GM12878 (cell line): ENCODE measurements around the gene TIMM21. TPM values are rescaled to one million over a fixed set of nuclear protein-coding genes. Genes with fewer than 3 reads are reported as not detected.

Source experiments
- ATAC-seq: fragments of 200-7000 bp; cut with Tn5 transposase; 3 replicates; pipeline ENCODE4 v1.9.1; 2020; ENCODE audit warnings: mild to moderate bottlenecking, moderate library complexity
- BruUV-seq: library from RNA; stranded (reverse); fragments of 400-500 nt; replicated peaks from 2 replicates; lab custom pipeline; 2021; lab: Mats Ljungman, UMichigan
- CTCF ChIA-PET: fragments of 300-600 bp; sonication (Branson Sonifier 250); formaldehyde crosslinking; extraction: SDS; loops from one replicate; lab custom pipeline; 2021; ENCODE audit warnings: inconsistent platforms; lab: Yijun Ruan, JAX
- POLR2A ChIA-PET: fragments of 350-600 bp; formaldehyde crosslinking; extraction: SDS; loops from one replicate; lab custom pipeline; 2021; ENCODE audit warnings: inconsistent platforms; lab: Charles Lee
- RAD21 ChIA-PET: fragments of 300-600 bp; sonication (Branson Sonifier 250); formaldehyde crosslinking; loops from one replicate; lab custom pipeline; 2023; ENCODE audit warnings: antibody characterized with exemption; ENCODE audit not compliant: unreplicated experiment; lab: Charles Lee
- SMC1A ChIA-PET: fragments of 300-600 bp; sonication (Branson Sonifier 250); formaldehyde crosslinking; loops from one replicate; lab custom pipeline; 2023; ENCODE audit not compliant: unreplicated experiment, uncharacterized antibody; lab: Charles Lee
- DNase-seq: peaks from one replicate; pipeline ENCODE4 v3.0.0-alpha.2; 2011; ENCODE audit warnings: low read depth, low spot score
- FAIRE-seq: peaks from 3 replicates; lab custom pipeline; 2011; peaks lifted over from hg19 to GRCh38; lab: Jason Lieb, UNC
- H2AFZ ChIP-seq: 2 replicates; pipeline ENCODE4 v1.6.0; 2011; ENCODE audit warnings: low read depth, low read length, control low read depth; ENCODE audit not compliant: control insufficient read depth
- H3K27ac ChIP-seq: 2 replicates; pipeline ENCODE4 v1.5.1; 2011; ENCODE audit warnings: control low read depth; ENCODE audit not compliant: control insufficient read depth, insufficient read depth
- H3K27me3 ChIP-seq, 2 experiments: replicated peaks in 1 of 2; 2 replicates each; pipeline versions ENCODE4 v1.6.0 to v1.6.1; 2011; ENCODE audit warnings: low read length in 1 of 2; ENCODE audit not compliant: control insufficient read depth in 2 of 2, insufficient read depth in 2 of 2
- H3K36me3 ChIP-seq, 2 experiments: 2 replicates each; pipeline ENCODE4 v1.5.1; 2011; ENCODE audit warnings: low read length in 1 of 2; ENCODE audit not compliant: control insufficient read depth in 2 of 2, insufficient read depth in 2 of 2
- H3K4me1 ChIP-seq: 2 replicates; pipeline ENCODE4 v1.6.1; 2011; ENCODE audit warnings: mild to moderate bottlenecking, low read length, moderate library complexity, mixed read lengths; ENCODE audit not compliant: control insufficient read depth, insufficient read depth
- H3K4me2 ChIP-seq: 2 replicates; pipeline ENCODE4 v1.6.0; 2011; ENCODE audit warnings: control low read depth; ENCODE audit not compliant: control insufficient read depth, insufficient read depth
- H3K4me3 ChIP-seq: fragments of 200-600 bp; sonication (generic); 2 replicates; pipeline ENCODE4 v1.5.1; 2016
- H3K79me2 ChIP-seq: 2 replicates; pipeline ENCODE4 v1.6.0; 2011; ENCODE audit warnings: low read length; ENCODE audit not compliant: control insufficient read depth, insufficient read depth
- H3K9ac ChIP-seq: 2 replicates; pipeline ENCODE4 v1.8.0; 2011; ENCODE audit warnings: low read length, control low read depth, mixed read lengths; ENCODE audit not compliant: control insufficient read depth, insufficient read depth
- H3K9me3 ChIP-seq: replicated peaks from 3 replicates; pipeline ENCODE4 v1.5.1; 2011; ENCODE audit warnings: mild to moderate bottlenecking, low read length; ENCODE audit not compliant: control insufficient read depth, insufficient read depth
- H4K20me1 ChIP-seq: 2 replicates; pipeline ENCODE4 v1.6.0; 2011; ENCODE audit not compliant: control insufficient read depth, insufficient read depth
- BACH1 ChIP-seq: fragments of 450-650 bp; IDR thresholded peaks from 2 replicates; pipeline ENCODE4 v1.6.1; 2017; ENCODE audit warnings: mild to moderate bottlenecking, borderline replicate concordance
- CBFB ChIP-seq: IDR thresholded peaks from 2 replicates; pipeline ENCODE4 v1.6.1; 2016; ENCODE audit warnings: antibody characterized with exemption, low read depth
- FOXK2 ChIP-seq: fragments of 450-650 bp; IDR thresholded peaks from 2 replicates; pipeline ENCODE4 v1.6.1; 2017; ENCODE audit warnings: mild to moderate bottlenecking, moderate library complexity
- FOXM1 ChIP-seq: IDR thresholded peaks from 2 replicates; pipeline ENCODE4 v1.6.1; 2012; ENCODE audit warnings: low read depth, mild to moderate bottlenecking, inconsistent platforms, low read length, moderate library complexity
- HDAC2 ChIP-seq: fragments of 200-600 bp; sonication (generic); IDR thresholded peaks from 2 replicates; pipeline ENCODE4 v1.6.1; 2017
- NFXL1 ChIP-seq: fragments of 450-650 bp; IDR thresholded peaks from 2 replicates; pipeline ENCODE4 v1.6.1; 2017; ENCODE audit warnings: antibody characterized with exemption, mild to moderate bottlenecking, borderline replicate concordance
- RFX5 ChIP-seq: IDR thresholded peaks from 2 replicates; pipeline ENCODE4 v1.6.1; 2011; ENCODE audit warnings: low read depth, low read length, improper control_type of control experiment
- SRF ChIP-seq, 2 experiments: IDR thresholded peaks; 2 replicates each; pipeline ENCODE4 v1.6.1; 2011; ENCODE audit warnings: low read depth in 2 of 2, low read length in 2 of 2, mild to moderate bottlenecking in 1 of 2, moderate library complexity in 1 of 2
- STAT1 ChIP-seq: fragments of 450-650 bp; conservative IDR thresholded peaks from 2 replicates; pipeline ENCODE4 v1.6.1; 2014; ENCODE audit warnings: antibody characterized with exemption, mild to moderate bottlenecking
- SUPT20H ChIP-seq: IDR thresholded peaks from 2 replicates; pipeline ENCODE4 v1.6.1; 2011; ENCODE audit warnings: low read depth, mild to moderate bottlenecking, low read length, moderate library complexity, borderline replicate concordance; ENCODE audit not compliant: control insufficient read depth
- TAF1 ChIP-seq: IDR thresholded peaks from 2 replicates; pipeline ENCODE4 v1.6.1; 2011; ENCODE audit warnings: mild to moderate bottlenecking, low read depth, low read length, borderline replicate concordance
- TBL1XR1 ChIP-seq: IDR thresholded peaks from 2 replicates; pipeline ENCODE4 v1.6.1; 2012; ENCODE audit warnings: low read depth, low read length, improper control_type of control experiment
- ZNF217 ChIP-seq: fragments of 450-650 bp; IDR thresholded peaks from 2 replicates; pipeline ENCODE4 v1.6.1; 2017; ENCODE audit warnings: antibody characterized with exemption, mild to moderate bottlenecking
- WGBS: methylation state at CpG from one replicate; pipeline ENCODE4 v1.1.6; 2016; ENCODE audit warnings: low lambda C conversion rate; ENCODE audit not compliant: insufficient replicate concordance, insufficient coverage; ENCODE audit errors: missing lambda C conversion rate; 5-methylcytosine and 5-hydroxymethylcytosine counted together
- in situ Hi-C: fragments of 300-500 bp; cut with MboI; formaldehyde crosslinking; loops from 9 replicates; pipeline ENCODE4 v1.14.3; 2018; ENCODE audit warnings: mixed read lengths
- intact Hi-C: fragments of 100-400 bp; cut with micrococcal nuclease; formaldehyde crosslinking; loops from one replicate; pipeline ENCODE4 v1.14.2; 2022; ENCODE audit not compliant: unreplicated experiment
- polyA plus RNA-seq, 11 experiments: library from polyadenylated mRNA; depleted of rRNA in 4 of 11; unstranded in 6 of 11; stranded (reverse) in 5 of 11; fragments of >200 nt; fragmentation: Nextera tagmentation in 4 of 11; fragmentation: Illumina TruSeq in 1 of 11; extraction: Ambion mirVana in 4 of 11; extraction: Trizol in 1 of 11; gene quantifications; 1 replicate in 1 of 11; 2 replicates in 10 of 11; pipeline versions ENCODE4 v1.2.1 to v1.2.3, GENCODE V29; 2011 to 2016; ENCODE audit warnings: inconsistent platforms in 2 of 11, missing spikeins in 2 of 11, low read depth in 1 of 11
- total RNA-seq, 4 experiments: library from RNA; depleted of rRNA in 3 of 4; stranded (reverse); fragments of >200 nt in 3 of 4; fragmentation: Illumina TruSeq in 1 of 4; extraction: Trizol in 1 of 4; gene quantifications; 2 replicates each; pipeline versions ENCODE4 v1.2.1 to v1.2.3, GENCODE V29; 2013 to 2021
- TF ChIP-seq, protein P1 (sequence below): IDR thresholded peaks from 2 replicates; pipeline ENCODE4 v1.6.1; 2011; ENCODE audit warnings: borderline replicate concordance, low read depth, mild to moderate bottlenecking, moderate library complexity, mixed read lengths, low read length; ENCODE audit not compliant: insufficient read depth; ENCODE audit errors: extremely low read length
- TF ChIP-seq, protein P2 (sequence below): fragments of 450-650 bp; IDR thresholded peaks from 2 replicates; pipeline ENCODE4 v1.6.1; 2017; ENCODE audit warnings: borderline replicate concordance
- TF ChIP-seq, protein P3 (sequence below): fragments of 450-650 bp; IDR thresholded peaks from 2 replicates; pipeline ENCODE4 v1.6.1; 2018; ENCODE audit warnings: mild to moderate bottlenecking, low read depth, moderate library complexity; ENCODE audit not compliant: partially characterized antibody

Gene TIMM21
- total and polyA plus RNA-seq, 10 of the 15 experiments (the other 5 are each of a cell fraction or from before 2014, with no cell fraction given) = 39.5 to 203 (median 83.4) TPM

DNA sequence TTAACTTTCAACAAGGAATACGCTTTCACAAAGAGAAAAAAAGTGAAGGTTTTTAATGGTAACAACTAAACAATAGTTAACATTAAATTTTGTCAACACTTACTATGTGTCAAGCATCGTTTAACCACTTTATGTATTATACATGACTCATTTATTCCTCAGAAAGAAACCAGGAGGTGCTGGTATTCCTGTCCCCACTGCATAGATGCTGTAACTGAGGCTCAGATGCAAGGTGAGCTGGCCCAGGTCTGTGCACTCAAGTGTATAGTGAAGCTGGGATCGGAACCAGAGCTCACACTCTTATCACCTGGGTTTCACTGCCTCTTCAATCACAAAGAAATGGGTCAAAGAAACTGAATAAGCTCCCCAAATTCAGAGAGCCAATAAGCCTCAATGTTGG is 17.2 kb upstream of the TIMM21 start:
- WGBS = 0% methylated on average over 3 of the region's 3 CpGs
- TF ChIP-seq RFX5 (no peak), SUPT20H (no peak), ZNF217 (no peak), TAF1 (no peak), NFXL1 (no peak), CBFB (no peak), HDAC2 (no peak), STAT1 (no peak), BACH1 (no peak), TBL1XR1 (no peak), FOXM1 (no peak), SRF (IDR thresholded peaks at IDR 0.05; ENCODE audit: low read depth in 2 of 2, low read length in 2 of 2) (no peak), FOXK2 (no peak)
- TF ChIP-seq, protein P1, sequence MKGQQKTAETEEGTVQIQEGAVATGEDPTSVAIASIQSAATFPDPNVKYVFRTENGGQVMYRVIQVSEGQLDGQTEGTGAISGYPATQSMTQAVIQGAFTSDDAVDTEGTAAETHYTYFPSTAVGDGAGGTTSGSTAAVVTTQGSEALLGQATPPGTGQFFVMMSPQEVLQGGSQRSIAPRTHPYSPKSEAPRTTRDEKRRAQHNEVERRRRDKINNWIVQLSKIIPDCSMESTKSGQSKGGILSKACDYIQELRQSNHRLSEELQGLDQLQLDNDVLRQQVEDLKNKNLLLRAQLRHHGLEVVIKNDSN = no peak
- TF ChIP-seq, protein P2, sequence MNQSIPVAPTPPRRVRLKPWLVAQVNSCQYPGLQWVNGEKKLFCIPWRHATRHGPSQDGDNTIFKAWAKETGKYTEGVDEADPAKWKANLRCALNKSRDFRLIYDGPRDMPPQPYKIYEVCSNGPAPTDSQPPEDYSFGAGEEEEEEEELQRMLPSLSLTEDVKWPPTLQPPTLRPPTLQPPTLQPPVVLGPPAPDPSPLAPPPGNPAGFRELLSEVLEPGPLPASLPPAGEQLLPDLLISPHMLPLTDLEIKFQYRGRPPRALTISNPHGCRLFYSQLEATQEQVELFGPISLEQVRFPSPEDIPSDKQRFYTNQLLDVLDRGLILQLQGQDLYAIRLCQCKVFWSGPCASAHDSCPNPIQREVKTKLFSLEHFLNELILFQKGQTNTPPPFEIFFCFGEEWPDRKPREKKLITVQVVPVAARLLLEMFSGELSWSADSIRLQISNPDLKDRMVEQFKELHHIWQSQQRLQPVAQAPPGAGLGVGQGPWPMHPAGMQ = no peak
- TF ChIP-seq, protein P3, sequence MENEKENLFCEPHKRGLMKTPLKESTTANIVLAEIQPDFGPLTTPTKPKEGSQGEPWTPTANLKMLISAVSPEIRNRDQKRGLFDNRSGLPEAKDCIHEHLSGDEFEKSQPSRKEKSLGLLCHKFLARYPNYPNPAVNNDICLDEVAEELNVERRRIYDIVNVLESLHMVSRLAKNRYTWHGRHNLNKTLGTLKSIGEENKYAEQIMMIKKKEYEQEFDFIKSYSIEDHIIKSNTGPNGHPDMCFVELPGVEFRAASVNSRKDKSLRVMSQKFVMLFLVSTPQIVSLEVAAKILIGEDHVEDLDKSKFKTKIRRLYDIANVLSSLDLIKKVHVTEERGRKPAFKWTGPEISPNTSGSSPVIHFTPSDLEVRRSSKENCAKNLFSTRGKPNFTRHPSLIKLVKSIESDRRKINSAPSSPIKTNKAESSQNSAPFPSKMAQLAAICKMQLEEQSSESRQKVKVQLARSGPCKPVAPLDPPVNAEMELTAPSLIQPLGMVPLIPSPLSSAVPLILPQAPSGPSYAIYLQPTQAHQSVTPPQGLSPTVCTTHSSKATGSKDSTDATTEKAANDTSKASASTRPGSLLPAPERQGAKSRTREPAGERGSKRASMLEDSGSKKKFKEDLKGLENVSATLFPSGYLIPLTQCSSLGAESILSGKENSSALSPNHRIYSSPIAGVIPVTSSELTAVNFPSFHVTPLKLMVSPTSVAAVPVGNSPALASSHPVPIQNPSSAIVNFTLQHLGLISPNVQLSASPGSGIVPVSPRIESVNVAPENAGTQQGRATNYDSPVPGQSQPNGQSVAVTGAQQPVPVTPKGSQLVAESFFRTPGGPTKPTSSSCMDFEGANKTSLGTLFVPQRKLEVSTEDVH = no peak
- H3K36me3 ChIP-seq = no peaks in the 10 kb centered on the region
- peaks cover 0 to 3% of the 10 kb centered on the region in 2 experiments; a peak in 3 of 4 replicates for H3K27me3 ChIP-seq
- CTCF ChIA-PET = no interaction called here
- no peak overlapping the region for H3K9ac ChIP-seq
- RAD21 ChIA-PET = no interaction called here
- no peaks in the 10 kb centered on the region for H3K4me1 ChIP-seq
- in situ Hi-C loops = no loop called here
- POLR2A ChIA-PET = no interaction called here
- no TSS peak for BruUV-seq
- no peak for FAIRE-seq
- no peak overlapping the region for H3K4me3 ChIP-seq
- DNase-seq = no peak
- intact Hi-C loops = no loop called here
- no peak for ATAC-seq
- H3K79me2 ChIP-seq = no peaks in the 10 kb centered on the region
- SMC1A ChIA-PET = no interaction called here
- no peaks in the 10 kb centered on the region for H4K20me1 ChIP-seq
- H3K27ac ChIP-seq = no peak overlapping the region
- H3K9me3 ChIP-seq = no peaks in the 10 kb centered on the region; the same call in 2 of the 3 replicates
- no peak overlapping the region for H3K4me2 ChIP-seq
- H2AFZ ChIP-seq = no peak overlapping the region
